Peyer's patch (tissue), 4 donors: ENCODE data around the gene PRPF39. TPM values are rescaled to one million over a fixed set of nuclear protein-coding genes. Genes with fewer than 3 reads are reported as not detected.
"Not testable (repeated sequence)": the region's sequence is repeated elsewhere in the genome, so short reads cannot be mapped to it uniquely, and the experiment has no call there.

Experiments used
- DNase-seq, 3 donors: peaks; one replicate each; pipeline ENCODE4 v3.0.0-alpha.2; 2017 to 2019
- H3K27ac ChIP-seq, 4 donors: fragments of 200-600 bp; sonication (generic); one replicate each; pipeline ENCODE4 v1.5.1; 2016 to 2019
- H3K27me3 ChIP-seq, 2 donors: fragments of 200-600 bp; sonication (generic); one replicate each; pipeline ENCODE4 v1.5.1; 2019
- H3K36me3 ChIP-seq, 3 donors: fragments of 200-600 bp; sonication (generic); one replicate each; pipeline ENCODE4 v1.5.1; 2016 to 2019
- H3K4me1 ChIP-seq, 4 donors: fragments of 200-600 bp; sonication (generic); one replicate each; pipeline ENCODE4 v1.5.1; 2016 to 2019
- H3K4me3 ChIP-seq, 4 donors: fragments of 200-600 bp; sonication (generic); 1 replicate in 3 of 4; 2 replicates in 1 of 4; pipeline ENCODE4 v1.5.1; 2016 to 2019; ENCODE audit warnings: mild to moderate bottlenecking in 1 of 4
- H3K9me3 ChIP-seq, 4 donors: fragments of 200-600 bp; sonication (generic); one replicate each; pipeline ENCODE4 v1.5.1; 2016 to 2019; ENCODE audit warnings: mild to moderate bottlenecking in 1 of 4
- CTCF ChIP-seq, 6 experiments: fragments of 450-650 bp in 4 of 6; fragments of 200-600 bp in 2 of 6; sonication (generic) in 1 of 6; IDR thresholded peaks; one replicate each; pipeline ENCODE4 v1.5.1; 2017 to 2019; ENCODE audit warnings: antibody characterized with exemption in 6 of 6, mild to moderate bottlenecking in 3 of 6, moderate library complexity in 1 of 6
- POLR2A ChIP-seq, 2 donors: fragments of 450-650 bp; IDR thresholded peaks; one replicate each; pipeline ENCODE4 v1.5.1; 2017; ENCODE audit warnings: antibody characterized with exemption in 2 of 2, mild to moderate bottlenecking in 2 of 2, moderate library complexity in 2 of 2
- total RNA-seq, 4 donors: library from RNA; depleted of rRNA; stranded (reverse); fragments of >200 nt; gene quantifications; one replicate each; pipeline ENCODE4 v1.1.0, GENCODE V29; 2016

Gene PRPF39
- total RNA-seq, 4 donors from 2014 or later = 46.6 to 87.5 (median 64.1) TPM

GRCh38 chr14:45136399-45136798 lies 52.5 kb downstream of the PRPF39 start:
- peak overlapping the region; percentile 51 to 79 (median 69) for H3K4me3 ChIP-seq
- no peak for TF ChIP-seq POLR2A (IDR thresholded peaks at IDR 0.05)
- TF ChIP-seq CTCF (IDR thresholded peaks at IDR 0.05) = no peak
- H3K36me3 ChIP-seq = no peaks in the 10 kb centered on the region
- H3K27ac ChIP-seq = peak overlapping the region in 3 of 4 donors; percentile 67 to 88 (median 82)
- no peak for DNase-seq
- no peaks in the 10 kb centered on the region for H3K9me3 ChIP-seq
- H3K27me3 ChIP-seq = no peaks in the 10 kb centered on the region
- H3K4me1 ChIP-seq = peaks cover 0 to 24% (median 8%) of the 10 kb centered on the region in 4 donors

- Histone ChIP-seq H3K4me3 (no peak overlapping the region), H3K36me3 (no peaks in the 10 kb centered on the region), H3K27ac (no peak overlapping the region), H3K27me3 (no peaks in the 10 kb centered on the region), H3K9me3 (no peaks in the 10 kb centered on the region), H3K4me1 (peaks cover 0 to 18% (median 8%) of the 10 kb centered on the region in 4 donors)
- DNase-seq = no peak
- TF ChIP-seq POLR2A (IDR thresholded peaks at IDR 0.05) (no peak), CTCF (IDR thresholded peaks at IDR 0.05) (no peak)
Observed at GRCh38 chr14:45140661-45141187, 56.8 kb downstream of the PRPF39 start.

- not testable (repeated sequence) for H3K27ac ChIP-seq, H3K4me3 ChIP-seq, H3K27me3 ChIP-seq, DNase-seq, H3K36me3 ChIP-seq, H3K9me3 ChIP-seq, H3K4me1 ChIP-seq
Observed at GRCh38 chr14:45142083-45142482, 58.2 kb downstream of the PRPF39 start.

DNA sequence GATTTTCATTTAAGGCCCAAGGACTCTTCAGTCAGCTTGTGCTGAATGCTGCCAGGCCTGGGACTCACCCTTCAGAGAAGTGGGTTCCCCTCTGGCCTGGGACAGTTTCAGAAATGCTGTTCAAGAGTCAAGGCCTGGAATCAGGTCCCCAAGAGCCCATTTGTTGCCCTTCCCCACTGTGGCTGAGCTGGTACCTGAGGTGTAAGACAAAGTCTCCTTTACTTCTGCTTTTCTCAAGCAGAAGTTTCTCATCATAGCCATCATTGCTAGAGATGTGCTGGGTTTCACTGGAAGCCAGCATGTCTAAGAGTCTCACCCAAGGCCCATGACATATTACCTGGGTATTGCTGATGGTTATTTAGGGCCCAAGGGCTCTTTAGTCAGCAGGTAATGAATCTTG lies 60.7 kb downstream of the PRPF39 start:
- no peaks in the 10 kb centered on the region for H3K36me3 ChIP-seq
- TF ChIP-seq POLR2A (IDR thresholded peaks at IDR 0.05) = no peak
- TF ChIP-seq CTCF (IDR thresholded peaks at IDR 0.05) = no peak
- H3K27ac ChIP-seq = no peak overlapping the region
- no peaks in the 10 kb centered on the region for H3K27me3 ChIP-seq
- H3K4me1 ChIP-seq = no peaks in the 10 kb centered on the region
- H3K9me3 ChIP-seq = no peaks in the 10 kb centered on the region
- no peak overlapping the region for H3K4me3 ChIP-seq
- no peak for DNase-seq

DNA sequence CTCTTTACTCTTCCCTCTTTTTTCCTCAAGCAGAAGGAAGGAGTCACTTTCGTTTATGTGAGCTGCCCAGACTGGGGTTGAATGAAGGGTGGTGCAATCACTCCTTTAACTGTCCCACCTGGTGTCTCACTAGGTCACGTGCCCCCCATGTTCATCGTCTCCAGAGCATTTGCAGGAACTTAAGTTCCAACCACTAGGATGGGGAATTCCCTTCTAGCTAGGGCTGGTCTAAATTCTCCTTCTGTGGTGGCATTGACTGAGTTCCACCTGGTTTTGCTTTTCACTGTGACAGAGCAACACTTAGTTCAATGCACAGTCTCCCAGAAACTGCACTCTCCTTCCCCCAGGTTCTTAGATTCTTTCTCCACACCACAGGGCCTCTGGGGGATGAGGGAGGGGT lies 61.3 kb downstream of the PRPF39 start:
- Histone ChIP-seq H3K27me3 (no peaks in the 10 kb centered on the region), H3K27ac (no peak overlapping the region), H3K36me3 (no peaks in the 10 kb centered on the region), H3K4me3 (no peak overlapping the region), H3K9me3 (no peaks in the 10 kb centered on the region), H3K4me1 (no peaks in the 10 kb centered on the region)
- DNase-seq = no peak
- no peak for TF ChIP-seq POLR2A (IDR thresholded peaks at IDR 0.05)
- no peak for TF ChIP-seq CTCF (IDR thresholded peaks at IDR 0.05)

DNA sequence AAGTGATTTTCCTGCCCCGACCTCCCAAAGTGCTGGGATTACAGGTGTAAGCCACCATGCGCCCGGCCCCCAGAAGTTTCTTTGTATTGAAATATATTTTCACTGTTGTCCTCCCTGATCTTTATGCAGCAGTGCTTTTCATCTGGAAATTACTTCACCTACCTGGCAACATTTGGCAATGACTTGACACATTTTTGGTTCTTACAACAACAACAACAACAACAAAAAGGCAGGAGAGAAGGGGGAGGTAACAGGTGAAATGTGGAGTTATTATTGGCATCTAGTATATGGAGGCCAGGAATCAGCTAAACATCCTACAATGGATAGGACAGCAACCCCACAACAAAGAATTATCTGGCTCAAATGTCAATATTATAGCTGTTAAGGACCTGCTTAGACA lies 65.7 kb downstream of the PRPF39 start:
- no peak for TF ChIP-seq POLR2A (IDR thresholded peaks at IDR 0.05)
- no peak for TF ChIP-seq CTCF (IDR thresholded peaks at IDR 0.05)
- H3K36me3 ChIP-seq = no peaks in the 10 kb centered on the region
- no peak overlapping the region for H3K27ac ChIP-seq
- no peak for DNase-seq
- H3K27me3 ChIP-seq = no peaks in the 10 kb centered on the region
- no peak overlapping the region for H3K4me3 ChIP-seq
- H3K9me3 ChIP-seq = no peaks in the 10 kb centered on the region
- no peaks in the 10 kb centered on the region for H3K4me1 ChIP-seq
